Uterus (tissue), 4 donors: ENCODE measurements around the gene CTRB1. TPM values are rescaled to one million over a fixed set of nuclear protein-coding genes. Genes with fewer than 3 reads are reported as not detected.
"Not testable (repeated sequence)": the region's sequence is repeated elsewhere in the genome, so short reads cannot be mapped to it uniquely, and the experiment has no call there.

ENCODE experiments used
- DNase-seq, 2 donors: peaks; one replicate each; pipeline ENCODE4 v3.0.0-alpha.2; 2019 to 2020
- H3K27ac ChIP-seq, 2 donors: fragments of 200-600 bp; sonication (generic); 1 replicate in 1 of 2; 2 replicates in 1 of 2; pipeline ENCODE4 v1.5.1; 2016 to 2018
- H3K27me3 ChIP-seq, 2 donors: fragments of 200-600 bp; sonication (generic); one replicate each; pipeline ENCODE4 v1.5.1; 2018 to 2019; ENCODE audit warnings: control low read depth in 1 of 2
- H3K36me3 ChIP-seq, 2 donors: fragments of 200-600 bp; sonication (generic); one replicate each; pipeline ENCODE4 v1.5.1; 2019; ENCODE audit warnings: control low read depth in 1 of 2
- H3K4me1 ChIP-seq, 2 donors: fragments of 200-600 bp; sonication (generic); one replicate each; pipeline ENCODE4 v1.5.1; 2018 to 2019; ENCODE audit warnings: control low read depth in 1 of 2
- H3K4me3 ChIP-seq, 2 donors: fragments of 200-600 bp; sonication (generic); 1 replicate in 1 of 2; 2 replicates in 1 of 2; pipeline ENCODE4 v1.5.1; 2018 to 2019; ENCODE audit warnings: mild to moderate bottlenecking in 1 of 2
- H3K9me3 ChIP-seq, 2 donors: fragments of 200-600 bp; sonication (generic); one replicate each; pipeline ENCODE4 v1.5.1; 2019; ENCODE audit warnings: control low read depth in 1 of 2
- CTCF ChIP-seq, 4 experiments: fragments of 200-600 bp in 2 of 4; fragments of 450-650 bp in 2 of 4; sonication (generic) in 2 of 4; IDR thresholded peaks; one replicate each; pipeline ENCODE4 v1.5.1; 2016 to 2019; ENCODE audit warnings: antibody characterized with exemption in 4 of 4, mild to moderate bottlenecking in 2 of 4, moderate library complexity in 1 of 4
- POLR2A ChIP-seq, 2 donors: fragments of 450-650 bp; IDR thresholded peaks; one replicate each; pipeline ENCODE4 v1.6.1; 2016; ENCODE audit warnings: antibody characterized with exemption in 2 of 2, mild to moderate bottlenecking in 1 of 2, moderate library complexity in 1 of 2
- intact Hi-C: fragments of 100-400 bp; cut with DNase I; formaldehyde crosslinking; loops from one replicate; pipeline ENCODE4 v1.15.1; 2023; ENCODE audit warnings: low total_unique reads
- total RNA-seq, 4 donors: library from RNA; depleted of rRNA in 3 of 4; stranded (reverse); fragments of >200 nt in 3 of 4; gene quantifications; one replicate each; pipeline versions ENCODE4 v1.1.0 to v1.2.4, GENCODE V29; 2014 to 2023
- donor health status: DM: yes; HTN: yes; CAD: no.

CTRB1 gene
- total RNA-seq, 4 donors from 2014 or later, result not detected

GRCh38 chr16:75238853-75239541 lies 20.2 kb downstream of the CTRB1 start:
- no peaks in the 10 kb centered on the region for H3K27me3 ChIP-seq
- H3K27ac ChIP-seq, result peak overlapping the region; percentile 83 to 92
- intact Hi-C loops, result loop anchor here (5.0 kb wide), 1 partner anchor 148 kb away; no protein-coding TSS in a partner anchor
- DNase-seq, result no peak
- no peaks in the 10 kb centered on the region for H3K36me3 ChIP-seq
- peak in 1 of 4 experiments; percentile 41 for TF ChIP-seq CTCF (IDR thresholded peaks at IDR 0.05)
- no peak for TF ChIP-seq POLR2A (IDR thresholded peaks at IDR 0.05)
- peaks cover 12 to 44% of the 10 kb centered on the region in 2 donors for H3K4me1 ChIP-seq
- peak overlapping the region in 1 of 2 donors; percentile 19 for H3K4me3 ChIP-seq
- no peaks in the 10 kb centered on the region for H3K9me3 ChIP-seq

GRCh38 chr16:75239542-75240122 lies 20.8 kb downstream of the CTRB1 start:
- H3K36me3 ChIP-seq, result no peaks in the 10 kb centered on the region
- peak; percentile 23 to 25 for DNase-seq
- intact Hi-C loops, result loop anchor here (5.0 kb wide), 1 partner anchor 148 kb away; no protein-coding TSS in a partner anchor
- no peaks in the 10 kb centered on the region for H3K27me3 ChIP-seq
- TF ChIP-seq CTCF (IDR thresholded peaks at IDR 0.05) (no peak), POLR2A (IDR thresholded peaks at IDR 0.05) (no peak)
- peak overlapping the region; percentile 83 to 92 for H3K27ac ChIP-seq
- no peak overlapping the region for H3K4me3 ChIP-seq
- no peaks in the 10 kb centered on the region for H3K9me3 ChIP-seq
- peaks cover 7 to 45% of the 10 kb centered on the region in 2 donors for H3K4me1 ChIP-seq

GRCh38 chr16:75240633-75241032 lies 21.8 kb downstream of the CTRB1 start:
- H3K27me3 ChIP-seq, H3K4me3 ChIP-seq, H3K36me3 ChIP-seq, intact Hi-C loops, H3K9me3 ChIP-seq: not testable (repeated sequence)
- Histone ChIP-seq H3K4me1 (peaks cover 7 to 53% of the 10 kb centered on the region in 2 donors), H3K27ac (peak overlapping the region; percentile 21 to 34)
- peak in 1 of 2 donors; percentile 17 for DNase-seq

- Histone ChIP-seq H3K27ac (peak overlapping the region in 1 of 2 donors; percentile 12), H3K4me3 (no peak overlapping the region), H3K4me1 (peaks cover 7 to 61% of the 10 kb centered on the region in 2 donors), H3K36me3 (no peaks in the 10 kb centered on the region), H3K9me3 (no peaks in the 10 kb centered on the region), H3K27me3 (no peaks in the 10 kb centered on the region)
- DNase-seq, result no peak
- intact Hi-C loops, result no loop called here
- no peak for TF ChIP-seq POLR2A (IDR thresholded peaks at IDR 0.05)
- no peak for TF ChIP-seq CTCF (IDR thresholded peaks at IDR 0.05)
Observed at GRCh38 chr16:75241412-75241811, 22.6 kb downstream of the CTRB1 start.

GRCh38 chr16:75241955-75242354 lies 23.2 kb downstream of the CTRB1 start:
- no peak overlapping the region for H3K4me3 ChIP-seq
- no peaks in the 10 kb centered on the region for H3K36me3 ChIP-seq
- no peaks in the 10 kb centered on the region for H3K27me3 ChIP-seq
- peaks cover 7 to 65% of the 10 kb centered on the region in 2 donors for H3K4me1 ChIP-seq
- DNase-seq, result no peak
- intact Hi-C loops, result no loop called here
- H3K9me3 ChIP-seq, result no peaks in the 10 kb centered on the region
- TF ChIP-seq CTCF (IDR thresholded peaks at IDR 0.05), result no peak
- TF ChIP-seq POLR2A (IDR thresholded peaks at IDR 0.05), result no peak
- H3K27ac ChIP-seq, result peak overlapping the region in 1 of 2 donors; percentile 12

GRCh38 chr16:75242436-75243078 lies 23.8 kb downstream of the CTRB1 start:
- H3K27me3 ChIP-seq, H3K4me3 ChIP-seq, H3K36me3 ChIP-seq, intact Hi-C loops, DNase-seq, H3K9me3 ChIP-seq: not testable (repeated sequence)
- H3K27ac ChIP-seq, result peak overlapping the region; percentile 97
- H3K4me1 ChIP-seq, result peaks cover 7 to 63% of the 10 kb centered on the region in 2 donors
